ACHN (cell line): ENCODE data around the gene NLRC5.
A peak's percentile ranks its signal among the peaks of the same experiment; 100 is the strongest.
"Not testable (repeated sequence)": the region's sequence is repeated elsewhere in the genome, so short reads cannot be mapped to it uniquely, and the experiment has no call there.

Source experiments
- DNase-seq: peaks from one replicate; pipeline ENCODE4 v3.0.0-alpha.2; 2015
- in situ Hi-C: cut with HindIII; loops from 2 replicates; pipeline ENCODE4 v1.10.0; 2017; ENCODE audit warnings: low sequenced_read_pairs, low pct_ligation_motif_present, low pct_unique_long_range_greater_than_20kb

Gene NLRC5

DNA sequence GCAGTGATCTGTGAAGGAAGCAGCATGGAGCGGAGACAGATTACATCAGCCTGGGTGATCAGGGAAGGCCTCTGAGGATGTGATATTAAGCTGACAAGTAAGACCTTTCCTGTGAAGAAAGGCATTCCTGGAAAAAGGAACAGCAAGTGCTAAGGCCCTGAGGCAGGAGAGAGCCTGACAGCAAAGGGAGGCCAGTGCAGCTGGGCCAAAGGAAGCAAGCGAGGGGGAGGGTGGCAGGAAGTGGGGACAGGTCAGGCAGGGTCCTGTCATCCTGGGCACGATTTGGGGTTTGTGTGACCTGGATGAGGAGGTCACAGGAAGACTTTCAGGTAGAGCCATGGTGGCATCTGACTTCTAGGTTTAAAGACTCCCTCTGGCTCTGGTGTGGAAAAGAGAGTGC is 115.3 kb downstream of the NLRC5 start:
- in situ Hi-C loops = no loop called here
- DNase-seq = no peak

DNA sequence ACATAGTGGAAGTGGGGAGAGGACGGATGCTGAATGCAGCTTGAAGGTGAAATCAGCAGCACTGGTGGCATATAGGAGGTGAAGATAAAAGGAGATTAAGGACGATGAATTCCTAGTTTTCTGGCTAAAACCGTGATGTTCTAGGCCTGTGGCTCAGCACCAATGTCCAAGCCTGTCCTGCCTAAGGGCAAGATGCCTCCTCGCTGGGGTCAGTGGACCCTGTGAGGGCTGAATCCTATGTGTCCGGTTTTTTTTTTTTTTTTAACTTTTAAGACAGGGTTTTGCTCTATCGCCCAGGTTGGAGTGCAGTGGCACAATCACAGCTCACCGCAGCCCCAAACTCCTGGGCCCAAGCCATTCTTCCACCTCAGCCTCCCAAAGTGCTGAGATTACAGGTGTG is 115.8 kb downstream of the NLRC5 start:
- in situ Hi-C loops = no loop called here

GRCh38 chr16:57106767-57107166 is 117.4 kb downstream of the NLRC5 start:
- DNase-seq = no peak
- in situ Hi-C loops = no loop called here

More for the DNA sequence above, 115.8 kb downstream of the NLRC5 start:
- no peak for DNase-seq

- no peak for DNase-seq
- in situ Hi-C loops = no loop called here
Observed at GRCh38 chr16:57107321-57107922, 118.1 kb downstream of the NLRC5 start.

GRCh38 chr16:57108432-57108831 is 119.1 kb downstream of the NLRC5 start:
- in situ Hi-C loops = no loop called here
- no peak for DNase-seq

GRCh38 chr16:57109259-57110105 is 120.1 kb downstream of the NLRC5 start:
- in situ Hi-C loops, DNase-seq: not testable (repeated sequence)

- in situ Hi-C loops = no loop called here
- DNase-seq = no peak
Observed at GRCh38 chr16:57110937-57111336, 121.6 kb downstream of the NLRC5 start.

- DNase-seq = no peak
- in situ Hi-C loops = no loop called here
Observed at GRCh38 chr16:57111420-57111819, 122.1 kb downstream of the NLRC5 start.

DNA sequence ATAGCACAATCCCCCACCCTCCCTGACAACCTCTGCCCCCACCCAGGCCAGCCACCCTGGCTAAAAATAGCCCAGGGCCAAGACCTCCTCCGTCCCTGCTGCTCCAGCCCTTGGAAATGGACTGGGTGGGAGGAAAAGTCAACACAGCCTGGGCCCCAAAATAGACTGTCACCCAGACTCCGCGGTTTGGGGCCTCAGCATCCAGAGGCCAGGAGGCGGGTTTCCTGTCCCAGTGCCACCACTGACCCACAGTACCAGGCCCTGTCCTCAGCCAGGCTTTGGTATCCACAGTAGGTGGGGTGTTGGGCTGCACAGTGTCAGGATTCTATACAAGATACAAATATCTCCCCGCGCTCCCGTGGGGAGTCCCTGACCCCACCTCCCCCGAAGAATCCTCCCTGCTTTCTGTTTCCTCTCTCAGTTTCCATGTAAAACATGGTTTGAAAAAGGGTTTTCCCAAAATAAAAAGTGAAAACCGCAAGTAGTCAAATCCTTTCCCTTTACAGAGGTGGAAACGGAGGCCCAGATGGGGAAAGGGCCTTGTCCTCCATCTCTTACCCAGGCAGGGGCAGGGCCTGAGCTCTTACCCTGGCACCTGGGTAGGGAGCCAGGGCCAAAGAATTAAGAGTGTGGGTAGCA is 123.2 kb downstream of the NLRC5 start:
- in situ Hi-C loops = no loop called here
- DNase-seq = no peak

DNA sequence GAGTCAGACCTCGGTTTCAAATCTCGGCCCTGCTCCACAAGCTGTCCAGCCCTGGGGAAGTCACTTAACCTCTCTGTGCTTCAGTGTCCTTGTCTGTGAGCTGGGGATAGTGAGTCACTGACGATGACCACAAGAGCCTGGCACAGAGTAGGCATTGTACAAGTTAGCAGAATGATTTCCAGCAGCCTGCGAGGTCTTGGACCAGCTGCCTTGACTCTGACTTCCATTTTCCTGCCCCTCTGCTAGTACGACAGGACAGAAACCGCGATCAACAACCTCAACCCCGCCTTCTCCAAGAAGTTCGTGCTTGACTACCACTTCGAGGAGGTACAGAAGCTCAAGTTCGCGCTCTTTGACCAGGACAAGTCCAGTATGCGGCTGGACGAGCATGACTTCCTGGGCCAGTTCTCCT is 123.7 kb downstream of the NLRC5 start:
- DNase-seq = peak; percentile 80
- in situ Hi-C loops = no loop called here

GRCh38 chr16:57113664-57114063 is 124.3 kb downstream of the NLRC5 start:
- in situ Hi-C loops = no loop called here
- DNase-seq = no peak

DNA sequence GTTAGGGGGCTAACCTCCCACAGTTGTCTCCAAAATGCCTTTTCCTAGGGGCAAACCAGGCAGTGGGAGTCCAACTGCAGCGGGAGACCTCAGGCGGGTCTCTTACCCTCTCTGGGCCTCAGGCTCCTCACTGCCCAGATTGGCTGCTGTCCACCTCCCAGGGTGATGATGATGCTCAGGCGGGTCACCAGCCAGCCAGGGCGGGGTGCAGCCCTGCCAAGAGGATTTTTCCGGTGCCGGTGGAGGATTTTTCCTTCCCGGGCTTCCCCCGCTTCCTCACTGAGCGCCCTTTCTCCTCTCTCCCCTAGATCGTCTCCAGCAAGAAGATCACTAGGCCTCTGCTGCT is 125.8 kb downstream of the NLRC5 start:
- DNase-seq = no peak
- in situ Hi-C loops = no loop called here

DNA sequence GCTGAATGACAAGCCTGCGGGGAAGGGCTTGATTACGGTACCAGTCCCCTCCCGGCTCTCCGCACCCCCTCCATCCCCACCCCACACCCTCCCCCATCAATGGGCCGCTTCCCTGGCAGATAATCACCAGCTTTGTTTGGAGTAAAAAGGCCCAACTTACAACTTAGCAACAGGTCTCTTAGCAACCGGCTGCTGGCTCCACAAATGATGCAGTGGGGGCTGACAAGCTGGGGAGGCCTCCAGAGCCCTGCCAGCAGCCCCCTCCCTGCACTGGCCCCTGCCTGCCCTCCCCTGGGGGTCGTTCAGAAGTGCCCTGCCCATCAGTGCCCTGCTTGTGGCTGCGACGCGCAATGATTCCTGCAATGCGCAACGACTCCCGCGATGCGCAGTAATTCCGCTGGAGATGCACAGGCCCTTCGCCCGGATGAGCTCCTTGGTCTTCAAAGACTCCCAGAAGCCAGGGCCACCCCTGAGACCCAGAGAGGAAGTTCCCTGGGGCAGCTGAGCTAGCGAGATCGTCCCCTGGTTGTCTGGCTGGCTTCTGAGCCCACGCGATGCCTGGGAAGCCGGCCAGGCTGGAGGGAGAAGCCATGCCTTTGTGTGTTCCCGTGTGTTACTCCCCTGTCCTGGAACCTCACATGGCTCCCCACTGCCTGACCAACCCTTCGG is 126.3 kb downstream of the NLRC5 start:
- in situ Hi-C loops = no loop called here
- no peak for DNase-seq

DNA sequence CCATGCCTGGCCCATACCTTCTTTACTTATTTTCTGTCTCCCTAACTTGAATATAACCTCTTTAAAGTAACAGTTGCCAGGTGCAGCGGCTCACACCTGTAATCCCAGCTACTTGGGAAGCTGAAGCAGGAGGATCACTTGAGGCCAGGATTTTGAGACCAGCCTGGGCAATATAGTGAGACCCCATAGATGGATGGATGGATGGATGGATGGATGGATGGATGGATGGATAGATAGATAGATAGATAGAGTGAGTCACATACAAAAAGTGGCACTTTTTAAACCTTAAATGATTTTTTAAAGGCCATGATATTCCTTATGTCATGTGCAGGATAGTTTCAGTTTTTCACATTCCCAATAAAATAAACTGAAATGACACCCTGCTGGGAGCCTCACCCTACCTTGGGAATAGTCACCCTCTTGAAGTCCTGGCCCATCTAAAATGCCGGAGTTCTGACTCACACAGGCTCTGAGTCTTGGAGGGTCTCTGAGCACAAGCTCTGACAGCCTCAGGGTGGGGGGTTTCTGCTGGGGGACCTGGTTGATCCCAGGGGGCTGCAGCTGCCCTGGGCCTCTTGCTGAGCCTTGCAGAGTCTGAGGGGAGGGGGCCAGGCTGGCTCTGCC is 129.2 kb downstream of the NLRC5 start:
- DNase-seq = peak; percentile 19
- in situ Hi-C loops = no loop called here

DNA sequence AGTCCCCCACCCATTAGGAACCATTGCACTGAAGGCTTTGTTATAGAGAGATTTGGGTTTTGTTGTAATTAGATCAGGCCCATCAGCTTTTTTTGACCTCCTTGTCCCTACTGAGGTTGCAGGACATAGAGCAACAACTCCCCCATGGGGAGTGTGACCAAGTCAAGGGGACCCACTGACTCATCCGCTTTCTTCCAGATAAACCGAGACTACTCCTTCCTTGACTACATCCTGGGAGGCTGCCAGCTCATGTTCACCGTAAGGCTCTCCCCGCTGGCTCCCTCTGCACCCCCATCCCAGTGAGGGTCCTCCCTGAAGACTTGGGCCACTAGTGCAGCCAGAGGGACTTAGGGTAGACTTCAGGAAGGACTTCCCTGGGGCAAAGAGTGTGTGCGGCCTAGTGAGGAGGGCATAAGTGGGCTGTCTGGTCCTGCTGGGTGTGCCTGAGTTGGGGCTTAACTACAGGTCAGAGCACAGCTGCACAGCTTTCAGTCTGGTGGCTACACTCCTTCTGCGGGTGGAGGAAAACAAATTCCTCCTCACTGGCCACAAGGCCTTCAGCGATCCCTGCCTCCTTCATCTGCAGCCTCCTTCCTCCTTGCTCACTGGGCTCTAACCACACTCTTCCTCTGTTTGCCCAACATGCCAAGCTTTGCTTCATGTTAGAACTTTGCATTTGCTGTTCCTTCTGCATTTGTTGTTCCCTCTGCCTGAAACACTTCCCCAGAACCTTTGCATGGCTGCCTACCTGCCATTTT is 134.0 kb downstream of the NLRC5 start:
- DNase-seq = no peak
- in situ Hi-C loops = no loop called here

DNA sequence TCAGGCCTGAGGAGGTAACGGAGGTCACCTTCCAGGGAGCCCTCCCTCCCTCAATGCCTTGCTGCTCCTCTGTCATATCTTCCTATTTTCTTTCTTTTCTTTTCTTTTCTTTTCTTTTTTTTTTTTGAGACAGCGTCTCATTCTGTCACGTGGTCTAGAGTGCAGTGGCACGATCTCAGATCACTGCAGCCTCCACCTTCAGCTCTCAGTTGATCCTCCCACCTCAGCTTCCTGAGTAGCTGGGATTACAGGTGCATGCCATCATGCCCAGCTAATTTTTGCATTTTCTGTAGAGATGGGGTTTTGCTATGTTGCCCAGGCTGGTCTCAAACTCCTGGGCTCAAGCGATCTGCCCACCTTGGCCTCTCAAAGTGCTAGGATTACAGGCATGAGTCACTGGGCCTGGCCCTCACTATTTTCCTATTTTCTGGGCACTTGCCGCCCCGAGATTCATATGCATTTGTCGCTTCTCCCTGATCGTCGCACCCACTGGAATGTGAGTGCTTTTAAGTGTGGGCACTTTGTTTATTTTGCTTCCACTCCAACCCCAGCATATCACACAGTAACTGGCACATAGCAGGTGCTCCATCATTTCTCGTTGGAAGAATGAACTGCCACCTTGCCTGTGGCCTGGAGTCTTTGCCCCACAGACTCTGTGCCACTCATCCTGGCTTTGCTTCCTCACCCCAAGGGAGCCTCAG is 134.8 kb downstream of the NLRC5 start:
- in situ Hi-C loops = no loop called here
- DNase-seq = no peak

DNA sequence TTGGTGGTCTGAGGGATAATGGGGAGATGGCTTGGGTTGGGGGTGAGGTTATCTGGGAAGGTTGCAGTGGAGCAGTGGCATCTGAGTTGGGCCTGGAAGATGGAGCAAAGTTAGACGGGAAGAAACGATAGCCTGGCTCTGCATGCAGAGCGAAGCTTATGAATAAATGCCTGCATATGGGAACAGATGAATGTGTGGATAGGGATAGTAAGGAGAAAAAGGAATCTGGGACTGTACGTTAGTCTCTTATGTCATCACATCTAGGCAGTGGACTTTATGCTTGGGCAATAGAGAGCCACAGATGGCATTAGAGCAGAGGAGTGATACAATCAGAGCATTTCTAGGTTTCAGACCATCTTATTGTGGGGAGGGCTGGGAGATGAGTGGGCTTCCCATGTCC is 136.0 kb downstream of the NLRC5 start:
- in situ Hi-C loops = no loop called here
- DNase-seq = no peak

- no peak for DNase-seq
- in situ Hi-C loops = no loop called here
Observed at GRCh38 chr16:57125969-57126368, 136.6 kb downstream of the NLRC5 start.
